Measurements from ENCODE around the gene SF3B4.
"Not testable (repeated sequence)": the region's sequence is repeated elsewhere in the genome, so short reads cannot be mapped to it uniquely, and the experiment has no call there.

The SF3B4 gene, protein sequence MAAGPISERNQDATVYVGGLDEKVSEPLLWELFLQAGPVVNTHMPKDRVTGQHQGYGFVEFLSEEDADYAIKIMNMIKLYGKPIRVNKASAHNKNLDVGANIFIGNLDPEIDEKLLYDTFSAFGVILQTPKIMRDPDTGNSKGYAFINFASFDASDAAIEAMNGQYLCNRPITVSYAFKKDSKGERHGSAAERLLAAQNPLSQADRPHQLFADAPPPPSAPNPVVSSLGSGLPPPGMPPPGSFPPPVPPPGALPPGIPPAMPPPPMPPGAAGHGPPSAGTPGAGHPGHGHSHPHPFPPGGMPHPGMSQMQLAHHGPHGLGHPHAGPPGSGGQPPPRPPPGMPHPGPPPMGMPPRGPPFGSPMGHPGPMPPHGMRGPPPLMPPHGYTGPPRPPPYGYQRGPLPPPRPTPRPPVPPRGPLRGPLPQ

DNA sequence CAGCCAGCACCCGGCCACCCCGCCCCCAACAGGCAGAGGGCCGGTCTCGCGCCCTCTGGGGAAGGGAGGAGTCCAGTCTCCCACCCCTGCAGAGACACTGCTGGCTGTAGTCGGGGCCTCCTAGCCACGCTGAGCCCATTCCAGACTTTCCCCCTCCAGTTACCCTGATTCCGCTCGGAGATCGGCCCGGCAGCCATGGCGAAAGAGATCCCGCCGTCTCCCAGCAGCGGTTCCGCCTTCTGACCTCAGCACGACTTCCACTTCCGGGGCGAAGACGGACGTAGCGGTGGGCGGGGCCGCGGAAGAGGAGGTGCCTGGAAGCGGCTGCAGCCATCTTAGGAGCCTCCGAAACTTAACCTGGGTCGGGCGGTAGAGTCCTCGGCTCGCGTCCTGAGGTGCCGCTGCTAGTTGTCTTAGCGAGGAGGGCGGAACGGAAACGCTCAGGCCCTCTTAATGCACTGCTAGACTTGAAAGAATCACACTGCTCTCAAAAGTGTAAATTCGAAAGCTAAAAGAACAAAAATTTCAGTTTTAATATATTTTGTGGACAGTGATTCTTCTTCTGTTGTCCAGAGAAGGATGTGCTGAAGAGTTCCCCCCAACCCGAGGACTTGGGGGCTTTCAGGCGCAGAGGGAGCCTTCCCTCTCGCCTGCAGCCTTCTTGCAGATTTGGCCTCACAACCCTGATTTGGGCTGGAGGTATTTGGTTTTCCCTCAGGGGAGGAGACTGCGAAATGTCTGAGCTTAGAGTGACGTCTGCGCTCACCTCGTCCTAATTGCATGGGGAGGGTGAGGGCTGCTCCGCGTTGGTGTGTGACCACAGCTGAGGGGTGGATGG is at the start of gene SF3B4:
Gene SF3B4 (minus strand): TSS at position 241 of the 838 bp plus-strand sequence. CDS start 44 bp downstream, at position 197.
- DNase-seq, result peak; percentile 77

DNA sequence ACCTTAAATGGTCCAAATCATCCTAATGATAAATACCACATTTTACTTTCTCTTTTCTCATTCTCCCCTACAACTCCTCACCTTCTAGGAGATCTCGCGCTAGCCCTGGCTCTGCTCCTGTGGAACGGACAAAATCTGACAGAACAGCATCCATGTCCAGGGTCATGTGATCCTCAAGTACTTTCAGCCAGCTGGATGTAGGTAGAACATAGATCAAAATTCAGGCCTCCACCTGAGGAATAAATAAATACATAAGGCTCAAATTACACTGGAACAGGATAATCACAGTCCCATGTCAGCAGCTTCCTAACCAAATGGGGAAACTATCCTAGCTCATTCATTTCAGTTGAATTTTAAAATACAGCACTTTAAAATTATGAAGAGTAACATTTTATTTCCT is 49.7 kb upstream of the SF3B4 start:
- no peak for DNase-seq

DNA sequence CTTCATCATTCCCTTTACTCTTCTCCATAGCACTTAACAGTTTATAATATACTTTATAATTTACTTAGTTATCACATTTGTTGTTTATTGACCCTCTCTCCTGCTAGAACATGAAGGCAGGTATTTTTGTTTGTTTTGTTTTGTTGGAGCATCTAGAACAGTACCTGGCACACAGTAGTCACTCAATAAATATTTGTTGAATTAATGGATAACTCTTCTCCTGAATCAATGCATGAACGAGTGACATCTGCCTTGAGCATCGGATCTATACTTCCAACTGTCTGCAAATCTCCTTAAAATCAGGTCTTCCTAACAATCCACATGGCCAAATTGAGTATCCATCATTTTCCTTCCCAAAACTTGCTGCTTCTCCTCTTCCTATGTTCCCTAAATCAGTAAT is 44.9 kb upstream of the SF3B4 start:
- DNase-seq, result no peak

DNA sequence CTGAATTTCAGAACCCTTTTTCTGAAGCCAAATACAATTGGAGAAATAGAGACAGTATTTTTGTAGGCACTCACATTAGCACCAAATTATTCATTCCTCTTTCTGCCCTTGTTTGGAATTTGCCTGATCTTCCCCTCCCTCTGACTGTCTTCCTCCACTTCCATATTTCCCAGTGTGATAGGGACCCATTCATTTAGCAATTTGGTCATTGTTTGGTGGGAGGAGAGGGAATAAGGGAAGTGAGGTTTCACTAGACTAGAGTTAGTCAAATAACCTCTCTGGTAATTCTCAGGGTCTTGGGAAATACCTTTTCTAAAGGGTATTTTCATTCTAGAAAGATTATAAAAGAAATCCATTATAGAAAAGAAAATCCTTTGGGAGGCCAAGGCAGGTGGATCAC is 40.0 kb upstream of the SF3B4 start:
- no peak for DNase-seq

DNA sequence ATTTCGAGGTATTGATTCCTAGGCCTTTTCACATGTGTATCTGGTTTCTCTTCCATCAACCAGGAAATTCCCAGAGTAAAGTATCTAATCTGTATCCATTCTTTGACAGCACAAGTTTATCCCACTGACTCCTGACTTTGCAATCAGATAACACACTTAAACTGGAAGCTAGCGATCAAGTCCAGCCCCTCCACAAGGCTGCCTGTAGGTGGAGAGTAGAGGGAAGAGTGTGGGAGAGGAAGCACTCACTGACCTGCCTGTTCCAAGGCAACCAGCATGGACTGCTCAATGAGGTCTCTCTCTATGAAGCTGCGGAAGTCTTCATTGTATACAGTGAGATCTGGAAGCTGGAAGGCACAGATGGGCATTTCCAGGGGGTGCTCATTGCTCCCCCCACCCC is 39.4 kb upstream of the SF3B4 start:
- DNase-seq, result no peak

DNA sequence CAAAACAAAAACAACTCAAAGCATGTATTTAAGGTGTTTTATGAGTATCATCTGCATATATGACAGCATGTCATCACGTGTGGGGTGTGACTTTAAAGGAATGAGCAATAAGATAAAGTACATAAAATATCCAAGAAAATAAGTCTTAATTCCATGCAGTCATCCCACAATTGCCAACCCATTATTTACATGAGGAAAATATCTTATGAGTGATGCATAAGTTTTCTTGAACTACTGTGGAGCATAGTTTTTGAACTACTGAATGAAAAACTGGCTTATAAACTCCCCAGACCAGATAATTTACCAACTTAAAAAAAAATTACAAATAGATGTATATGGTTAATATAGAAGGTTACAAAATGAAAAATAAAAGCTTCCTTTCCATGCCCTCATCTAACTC is 38.8 kb upstream of the SF3B4 start:
- no peak for DNase-seq

DNA sequence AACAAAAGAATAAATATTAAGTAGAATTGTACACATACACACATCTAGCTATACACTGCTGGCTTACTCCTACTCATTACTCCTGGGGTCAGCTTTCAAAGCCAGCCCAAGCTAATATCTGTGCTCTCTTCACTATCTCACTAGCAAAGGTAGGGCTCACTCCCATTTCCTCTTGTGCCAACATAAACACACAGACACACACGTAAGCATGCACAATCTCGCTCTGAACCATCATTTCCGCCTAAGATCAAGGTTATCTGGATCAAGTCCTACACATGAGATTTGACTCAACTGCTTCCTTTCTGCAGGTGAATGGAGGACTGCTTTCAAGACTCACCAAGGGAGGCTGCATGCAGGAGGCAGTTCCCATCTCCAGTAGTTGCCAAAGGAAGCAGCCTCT is 37.8 kb upstream of the SF3B4 start:
- no peak for DNase-seq

DNA sequence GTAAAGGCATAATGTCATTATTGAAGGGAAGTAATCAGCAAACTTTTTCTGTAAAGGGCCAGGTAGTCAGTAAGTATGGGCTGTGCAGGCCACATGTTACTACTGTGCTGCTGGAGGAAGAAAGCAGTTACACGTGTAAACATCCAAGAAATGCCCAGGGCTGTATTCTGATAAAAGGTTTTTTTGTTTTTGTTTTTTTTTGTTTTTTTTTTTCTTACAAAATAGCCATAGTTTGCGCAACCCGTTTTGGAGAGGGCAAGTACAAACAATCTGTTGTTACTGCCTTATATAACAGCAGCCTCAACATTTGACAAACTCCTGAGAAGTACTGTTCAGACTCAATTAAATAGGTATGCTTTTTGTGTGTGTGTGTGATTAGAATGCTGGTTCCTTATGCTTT is 35.8 kb upstream of the SF3B4 start:
- no peak for DNase-seq

DNA sequence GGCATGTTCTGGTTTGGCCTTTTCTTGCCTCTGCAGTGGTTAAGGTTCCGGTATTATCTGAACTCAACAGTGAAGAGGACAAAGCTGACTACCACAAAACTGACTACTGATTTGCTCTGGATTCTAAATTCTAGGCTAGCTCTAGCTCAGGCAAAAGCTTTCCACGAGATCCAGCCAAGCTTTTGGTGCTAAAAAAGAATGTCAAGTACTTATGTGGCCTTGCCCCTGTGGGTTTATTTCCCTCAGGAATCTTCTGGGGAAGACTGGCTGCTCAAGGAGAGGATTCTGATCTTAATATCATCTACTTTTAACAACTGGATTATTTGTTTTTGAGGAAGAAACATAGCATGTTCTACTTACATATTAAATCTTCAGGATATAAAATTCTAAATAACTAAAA is 35.1 kb upstream of the SF3B4 start:
- no peak for DNase-seq

DNA sequence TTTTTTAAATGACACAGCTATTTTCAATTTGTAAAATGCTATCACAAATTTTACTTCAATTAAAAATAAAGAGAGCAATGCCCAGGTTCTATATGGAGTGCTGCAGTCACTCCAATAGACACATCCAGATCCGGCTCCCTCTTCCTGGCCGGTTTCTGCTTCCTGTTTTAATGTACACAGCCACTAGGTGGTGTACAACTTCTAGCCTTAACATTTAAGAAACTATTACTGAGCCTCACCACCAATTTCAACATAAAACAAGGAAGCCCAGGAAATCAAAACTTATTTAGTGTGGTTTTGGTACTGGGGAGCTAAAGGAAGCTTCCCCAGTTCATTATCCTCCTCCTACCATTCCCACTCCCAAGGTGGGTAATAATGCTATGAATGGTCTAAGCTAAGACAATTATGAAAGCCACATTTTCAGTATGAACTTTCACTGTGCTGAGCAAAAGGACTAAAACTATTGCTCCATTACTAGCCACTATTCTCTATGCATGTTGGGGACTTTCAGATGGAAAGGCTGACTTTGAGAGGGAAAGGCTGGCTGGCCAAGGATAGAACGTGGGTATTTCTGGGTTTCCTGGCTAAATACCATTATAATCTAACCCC is 34.5 kb upstream of the SF3B4 start:
- DNase-seq, result no peak

DNA sequence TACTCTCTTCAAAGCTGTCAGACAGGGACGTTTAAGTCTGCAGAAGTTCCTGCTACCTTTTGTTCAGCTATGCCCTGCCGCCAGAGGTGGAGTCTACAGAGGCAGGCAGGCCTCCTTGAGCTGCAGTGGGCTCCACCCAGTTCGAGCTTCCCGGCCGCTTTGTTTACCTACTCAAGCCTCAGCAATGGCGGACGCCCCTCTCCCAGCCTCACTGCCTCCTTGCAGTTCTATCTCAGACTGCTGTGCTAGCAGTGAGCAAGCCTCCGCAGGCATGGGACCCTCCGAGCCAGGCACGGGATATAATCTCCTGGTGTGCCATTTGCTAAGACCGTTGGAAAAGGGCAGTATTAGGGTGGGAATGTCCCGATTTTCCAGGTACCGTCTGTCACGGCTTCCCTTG is 29.9 kb upstream of the SF3B4 start:
- not testable (repeated sequence) for DNase-seq

DNA sequence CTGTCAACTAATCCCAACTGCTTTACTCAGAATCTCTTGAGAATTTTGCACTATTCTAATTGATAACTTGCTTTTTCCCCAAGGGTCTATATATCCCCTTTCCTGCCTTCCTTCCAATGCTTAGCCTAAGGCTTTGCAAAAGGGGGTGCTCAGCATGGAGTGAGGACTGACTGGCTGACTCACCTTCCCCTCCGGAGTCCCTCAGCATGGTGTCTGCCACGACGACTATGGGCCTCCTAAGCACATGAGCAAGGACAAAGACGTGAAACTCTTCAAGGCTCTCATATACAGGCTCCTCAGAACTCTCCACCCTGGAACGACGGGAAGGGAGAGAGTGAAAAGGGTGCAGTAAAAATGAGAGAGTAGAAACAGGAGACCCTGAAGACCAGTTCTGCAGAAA is 22.3 kb upstream of the SF3B4 start:
- DNase-seq, result no peak

DNA sequence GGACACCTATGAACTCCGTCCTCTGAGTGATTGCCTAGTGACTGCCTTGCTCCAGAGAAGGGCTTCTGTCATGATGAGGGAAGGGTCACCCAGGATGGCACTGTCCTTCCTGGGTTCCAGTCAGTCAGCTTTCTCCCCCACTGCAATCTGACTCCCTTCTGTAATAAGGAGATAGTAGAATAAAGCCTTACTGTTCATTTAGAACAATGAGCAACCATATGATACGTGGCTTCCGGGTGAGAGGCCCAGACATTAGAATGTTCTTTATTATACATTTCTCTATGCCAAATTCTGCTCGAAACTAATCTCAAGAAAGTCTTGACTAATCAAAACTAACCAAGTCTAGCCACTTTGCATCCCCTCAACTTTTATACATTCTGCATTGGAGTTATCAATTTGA is 17.6 kb upstream of the SF3B4 start:
- no peak for DNase-seq

DNA sequence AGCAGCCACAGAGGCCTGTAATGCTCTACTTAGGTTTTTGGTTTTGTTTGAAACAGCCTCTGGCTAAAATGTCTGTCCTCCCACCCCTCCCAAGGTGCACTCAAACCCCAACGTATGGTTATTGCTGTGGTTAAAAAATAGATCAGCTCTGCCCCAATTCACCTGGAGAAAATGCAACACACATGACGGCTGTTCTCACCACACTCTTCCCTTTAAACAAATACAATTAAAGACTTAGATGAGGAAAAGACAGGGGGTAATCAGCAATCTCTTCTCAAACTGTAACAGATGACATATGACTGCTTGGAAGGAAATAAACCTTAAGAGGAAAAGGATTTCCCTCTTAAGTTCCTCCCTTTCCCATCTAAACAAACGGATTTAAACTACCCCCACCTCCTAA is 15.3 kb upstream of the SF3B4 start:
- DNase-seq, result no peak

DNA sequence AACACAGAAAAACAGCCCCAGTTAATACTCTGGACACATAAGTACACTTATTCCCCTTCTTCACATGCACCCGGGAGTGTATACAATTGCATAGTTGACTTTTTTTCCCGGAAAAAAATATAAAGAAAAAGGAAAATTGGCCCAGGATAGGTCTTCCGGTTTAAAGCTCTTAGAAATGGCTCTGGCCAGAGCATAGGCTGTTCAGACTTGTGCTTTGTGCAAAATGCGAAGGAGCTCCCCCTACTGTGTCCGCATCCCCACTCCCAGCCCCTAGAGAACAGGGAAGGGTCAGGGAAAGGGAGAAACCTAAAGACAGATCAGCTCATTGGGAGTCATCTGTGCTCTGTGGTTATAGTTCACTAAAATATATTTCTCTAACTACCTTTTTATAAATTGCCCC is 14.6 kb upstream of the SF3B4 start:
- DNase-seq, result no peak

DNA sequence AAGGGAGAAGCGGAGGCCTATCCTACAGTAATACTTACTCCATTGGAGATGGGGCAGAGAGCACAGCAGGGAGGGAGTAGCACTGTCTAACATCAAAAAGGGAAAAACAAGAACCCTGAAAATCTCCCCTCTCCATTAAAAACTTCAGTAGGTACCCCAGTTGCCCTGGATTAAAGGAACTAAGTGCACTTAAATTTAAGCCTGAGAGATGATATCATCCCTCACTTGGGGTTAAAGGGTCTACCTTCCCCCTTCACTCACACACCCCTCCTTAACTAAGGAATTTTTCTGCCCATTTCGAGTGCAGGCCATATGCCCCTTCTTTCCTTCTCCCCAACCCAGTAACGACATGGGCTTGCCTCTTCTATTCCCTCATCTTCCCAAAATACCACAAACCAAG is 12.8 kb upstream of the SF3B4 start:
- no peak for DNase-seq

DNA sequence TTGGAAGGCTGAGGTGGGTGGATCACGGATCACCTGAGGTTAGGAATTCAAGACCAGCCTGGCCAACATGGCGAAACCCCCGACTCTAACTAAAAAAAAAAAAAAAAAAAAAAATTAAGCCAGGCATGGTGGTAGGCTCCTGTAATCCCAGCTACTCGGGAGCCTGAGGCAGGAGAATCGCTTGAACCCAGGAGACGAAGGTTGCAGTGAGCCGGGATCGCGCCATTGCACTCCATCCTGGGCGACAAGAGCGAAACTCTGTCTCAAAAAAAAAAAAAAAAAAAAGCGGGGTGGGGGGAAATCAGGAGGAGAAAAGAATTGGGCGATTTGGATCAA is 11.0 kb upstream of the SF3B4 start:
- not testable (repeated sequence) for DNase-seq

DNA sequence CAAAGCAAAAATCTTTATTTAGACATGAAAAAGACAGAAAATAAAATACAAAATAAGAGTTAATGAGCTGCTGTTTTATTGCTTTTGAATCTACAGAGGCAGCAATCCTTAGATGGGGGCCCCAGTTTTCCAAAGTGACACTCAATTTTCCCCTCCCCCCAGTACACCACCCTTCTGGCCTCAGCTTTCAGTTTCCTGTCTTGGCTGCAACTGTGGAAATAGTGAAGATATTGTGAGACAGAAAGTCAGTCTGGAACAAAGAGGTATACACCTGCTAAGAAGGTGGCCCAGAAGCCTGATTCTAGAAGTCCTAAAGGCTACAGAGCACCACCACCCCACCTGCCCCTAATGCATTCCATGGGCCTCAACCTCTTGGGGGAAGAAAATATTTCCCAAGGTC is 10.2 kb upstream of the SF3B4 start:
- no peak for DNase-seq

DNA sequence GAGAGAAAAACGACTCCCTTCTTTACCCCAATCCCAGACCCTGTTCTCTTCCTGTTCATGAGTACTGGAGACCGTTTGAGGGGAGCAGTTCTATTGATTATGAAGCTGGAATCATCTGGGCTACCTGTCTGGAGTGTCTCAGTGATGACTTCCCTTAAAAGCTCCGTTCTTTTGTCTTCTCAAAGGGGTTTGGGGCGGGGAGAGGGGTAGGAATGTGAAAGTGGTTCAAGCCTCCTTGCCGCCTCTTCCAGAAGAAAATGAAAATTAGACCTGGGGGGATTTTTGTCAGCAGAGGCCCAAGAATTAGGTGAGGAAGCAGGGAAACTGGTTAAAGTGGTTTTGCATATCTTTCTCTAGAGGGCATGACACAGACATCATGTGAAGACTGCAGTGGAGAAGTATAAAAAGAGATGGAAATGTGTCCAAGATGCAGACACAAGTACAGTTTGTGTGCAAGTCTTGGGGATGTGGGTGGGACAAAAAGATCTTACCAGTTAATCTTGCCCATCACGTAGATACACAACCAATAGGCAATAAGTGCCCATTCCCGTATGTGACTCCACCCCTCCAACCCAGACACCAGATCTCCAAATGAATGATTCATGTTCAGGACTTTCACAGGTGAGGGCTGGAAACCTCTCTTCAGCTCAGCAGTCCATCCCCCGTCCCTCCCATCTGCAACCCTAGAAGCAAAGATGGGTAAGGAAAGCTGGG is 9.5 kb upstream of the SF3B4 start:
- no peak for DNase-seq

DNA sequence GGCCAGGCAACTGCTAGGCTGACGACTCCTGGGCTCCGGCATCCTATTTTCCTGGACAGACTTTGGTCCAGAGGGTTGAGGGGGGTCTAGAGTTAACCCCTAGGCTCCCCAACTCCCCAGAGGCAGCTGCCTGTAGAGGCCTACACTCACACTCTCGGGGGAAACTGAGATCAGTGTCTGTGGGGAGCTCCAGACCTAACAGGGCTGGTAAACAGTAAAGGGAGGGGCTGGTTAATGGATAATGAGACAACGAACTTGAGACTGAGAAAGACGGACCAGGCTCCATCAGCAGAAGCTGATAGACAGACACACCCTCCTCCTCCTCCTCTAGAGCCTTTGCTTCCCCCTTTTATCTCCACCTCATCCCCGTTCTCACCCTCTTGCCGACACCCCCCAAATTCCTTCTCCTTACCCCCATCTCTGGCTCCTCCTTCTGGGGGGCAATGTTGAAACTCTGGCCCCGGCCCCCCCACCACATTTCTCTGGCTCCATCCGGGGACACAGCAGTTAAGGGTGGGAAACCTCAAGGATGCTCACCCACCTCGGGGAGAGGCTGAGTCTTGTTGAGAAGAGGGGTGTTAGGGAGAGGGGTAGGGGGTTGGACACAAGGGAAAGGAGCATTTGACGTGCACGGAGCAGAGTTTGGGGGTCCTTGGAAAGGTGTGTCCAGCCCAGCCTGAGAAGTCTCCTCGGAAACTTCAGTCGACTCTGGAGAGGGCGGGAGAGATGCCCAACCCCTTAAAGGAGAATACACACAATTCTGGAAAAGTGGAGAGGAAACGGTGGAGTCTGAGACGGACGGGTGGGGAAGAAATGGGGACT is 8.8 kb upstream of the SF3B4 start, which contains the start of gene MTMR11:
Gene MTMR11 (minus strand): TSS at position 710 of the 822 bp plus-strand sequence. CDS start 232 bp downstream, at position 478.
- no peak for DNase-seq

DNA sequence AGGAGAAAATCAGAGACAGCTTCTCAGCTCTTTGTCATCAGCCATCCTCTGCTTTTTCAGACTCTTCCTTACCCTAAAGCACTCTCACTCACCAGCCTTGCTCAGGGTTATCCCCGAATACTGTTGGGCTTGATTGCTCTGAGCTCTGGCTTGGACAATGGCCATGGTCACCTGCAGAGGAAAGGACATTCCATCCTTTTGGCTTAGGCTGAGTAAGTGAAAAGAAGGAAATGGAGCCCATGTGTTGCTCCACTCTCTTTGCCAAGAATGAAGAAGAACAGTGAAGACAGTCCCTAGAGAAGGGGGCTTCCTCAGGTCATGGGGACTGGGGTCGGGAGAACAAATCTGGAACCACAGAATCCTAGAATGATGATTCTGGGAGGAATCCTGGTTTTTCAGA is 6.8 kb upstream of the SF3B4 start:
- DNase-seq, result no peak

DNA sequence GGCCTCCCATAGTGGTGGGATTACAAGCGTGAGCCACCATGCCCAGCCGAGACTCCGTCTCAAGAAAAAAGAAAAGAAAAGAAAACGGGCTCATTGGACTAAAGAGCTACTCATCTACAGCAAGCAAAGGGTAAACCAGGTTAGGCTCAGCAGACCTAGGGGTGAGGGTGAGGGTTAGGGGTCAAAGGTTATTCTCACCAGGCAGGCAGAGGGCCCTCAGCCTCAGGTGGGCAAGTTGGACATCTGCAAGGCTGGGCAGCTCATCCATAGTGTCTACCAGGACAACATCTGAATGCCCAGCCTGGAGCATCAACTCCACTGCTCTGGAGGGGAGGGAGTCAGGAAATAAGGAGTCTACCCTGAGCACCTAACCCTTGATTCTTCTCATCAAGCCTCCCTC is 5.6 kb upstream of the SF3B4 start:
- DNase-seq, result no peak
